ENCODE measurements around the gene MRPS15.

Gene MRPS15

DNA sequence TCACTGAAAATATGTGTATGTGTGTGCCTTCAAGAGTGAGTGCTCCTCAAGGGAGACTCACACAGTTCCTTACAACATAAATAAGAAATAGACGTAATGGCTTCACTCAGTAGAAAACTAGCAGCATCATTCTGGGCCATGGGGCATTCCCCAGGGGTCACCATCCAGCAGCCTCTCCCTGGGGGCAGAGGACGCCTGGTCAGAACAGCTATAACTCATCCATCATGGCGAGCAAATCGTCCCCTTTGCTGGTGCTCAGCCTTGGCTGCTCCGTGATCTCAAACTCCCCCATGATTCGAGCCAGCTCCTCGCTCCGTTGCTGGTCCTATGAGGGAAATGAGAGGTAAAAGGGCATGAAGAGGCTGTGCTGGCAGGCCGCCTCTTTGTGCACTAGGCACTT is 46.3 kb downstream of the MRPS15 start:
- DNase-seq, result no peak

DNA sequence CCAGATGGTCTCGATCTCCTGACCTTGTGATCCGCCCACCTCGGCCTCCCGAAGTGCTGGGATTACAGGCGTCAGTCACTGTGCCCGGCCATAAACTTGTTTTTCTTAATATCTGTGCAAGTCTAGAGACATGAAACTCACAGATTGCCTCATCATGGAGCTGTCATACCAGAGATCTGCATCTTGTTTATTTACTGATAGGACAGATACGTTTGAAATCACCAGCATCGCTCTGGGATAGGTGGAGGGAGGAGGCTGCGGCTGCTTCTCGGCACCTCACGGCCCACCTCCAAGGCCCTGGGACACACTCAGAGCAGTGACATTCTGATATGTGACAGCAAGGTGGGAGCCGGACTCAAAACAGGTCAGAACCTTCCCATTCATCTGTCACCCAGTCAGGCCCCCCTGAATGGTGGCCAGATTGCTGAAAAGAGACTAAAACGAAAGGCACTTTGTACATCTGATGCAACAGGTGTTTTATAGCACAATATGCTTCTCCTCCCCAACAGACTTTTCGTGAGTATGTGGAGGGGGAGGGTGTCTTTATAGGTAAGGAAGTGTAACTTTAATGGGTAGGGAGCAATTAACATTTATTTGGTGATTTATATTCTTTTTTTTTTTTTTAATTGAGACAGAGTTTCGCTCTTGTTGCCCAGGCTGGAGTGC is 48.4 kb downstream of the MRPS15 start:
- DNase-seq, result no peak

DNA sequence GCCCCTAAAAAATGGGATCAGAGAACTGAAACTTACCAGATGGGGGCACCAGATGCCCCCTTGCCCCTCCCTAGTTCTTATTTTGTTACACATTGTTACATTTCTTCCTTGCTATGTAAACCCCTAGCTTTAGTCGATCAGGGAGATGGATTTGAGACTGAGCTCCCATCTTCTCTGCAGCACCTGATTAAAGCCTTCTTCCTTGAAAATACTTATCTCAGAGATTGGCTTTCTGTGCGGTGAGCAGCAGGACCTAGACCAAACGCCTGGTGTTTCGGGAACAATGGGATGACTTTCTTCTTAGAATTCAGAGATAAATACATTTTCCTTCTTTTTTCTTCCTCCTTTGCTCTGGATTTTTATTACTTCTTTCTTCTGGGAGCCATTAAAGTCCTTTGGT is 49.8 kb downstream of the MRPS15 start:
- DNase-seq, result no peak

DNA sequence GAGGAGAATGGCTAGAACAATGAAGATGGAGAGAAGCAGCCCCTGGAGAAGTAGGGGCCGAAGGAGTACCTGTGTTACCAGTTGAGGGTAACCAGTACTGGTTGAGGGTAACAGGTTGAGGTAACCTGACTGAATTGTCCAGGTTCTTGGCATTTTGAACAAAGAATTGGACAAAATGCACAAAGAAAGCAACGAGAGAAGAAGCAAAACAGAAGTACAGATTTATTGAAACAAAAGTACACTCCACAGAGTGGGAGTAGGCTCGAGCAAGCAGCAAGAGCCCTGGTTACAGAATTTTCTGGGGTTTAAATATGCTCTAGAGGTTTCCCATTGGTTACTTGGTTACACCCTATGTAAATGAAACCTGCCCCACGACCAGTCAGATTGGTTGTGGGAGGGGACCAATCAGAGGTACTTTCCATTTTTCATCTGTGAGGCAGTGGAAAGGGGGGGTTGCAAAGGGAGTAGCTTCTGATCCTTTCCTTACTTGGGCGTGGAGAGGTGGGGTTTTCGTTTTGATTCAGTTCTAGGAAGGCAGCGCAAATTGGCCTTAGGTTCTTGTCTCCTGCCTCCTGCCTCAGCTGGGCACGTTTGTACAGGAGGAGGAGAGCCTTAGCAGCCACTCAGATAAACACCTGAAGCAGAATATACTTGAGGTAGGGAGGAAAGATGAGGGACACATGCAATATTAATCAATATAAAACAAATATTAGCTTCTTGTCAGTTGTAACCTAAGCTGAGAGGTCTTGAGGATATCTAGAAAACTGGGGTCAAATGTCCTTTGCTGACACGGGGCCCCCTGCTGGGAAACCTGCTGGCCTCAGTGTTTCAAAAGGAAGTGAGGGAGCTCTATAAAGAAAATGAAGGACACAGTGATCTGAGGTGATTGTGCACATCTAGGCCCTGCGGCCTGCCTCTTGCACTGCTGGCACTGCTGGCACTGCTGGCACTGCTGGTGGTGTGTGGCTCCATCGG is 52.2 kb downstream of the MRPS15 start:
- peak in 1 of 2 experiments; percentile 1 for DNase-seq

- no peak for DNase-seq
Observed at GRCh38 chr1:36408479-36408878, 55.7 kb downstream of the MRPS15 start.

- no peak for DNase-seq
Observed at GRCh38 chr1:36406440-36406839, 57.7 kb downstream of the MRPS15 start.
